HL-60 (cell line): Measurements from ENCODE around the gene VAT1.

Source experiments
- CTCF ChIP-seq: IDR thresholded peaks from one replicate; pipeline ENCODE4 v1.5.1; 2011; ENCODE audit warnings: low read length, control low read depth, inconsistent platforms; ENCODE audit not compliant: insufficient read depth
- GABPA ChIP-seq: IDR thresholded peaks from 2 replicates; pipeline ENCODE4 v1.6.1; 2012; ENCODE audit warnings: low read depth
- POLR2AphosphoS5 ChIP-seq: IDR thresholded peaks from 2 replicates; pipeline ENCODE4 v1.6.1; 2012; ENCODE audit warnings: low read depth
- TF ChIP-seq, protein P1 (sequence below): IDR thresholded peaks from 2 replicates; pipeline ENCODE4 v1.6.1; 2012; ENCODE audit warnings: low read depth; ENCODE audit not compliant: insufficient replicate concordance

DNA sequence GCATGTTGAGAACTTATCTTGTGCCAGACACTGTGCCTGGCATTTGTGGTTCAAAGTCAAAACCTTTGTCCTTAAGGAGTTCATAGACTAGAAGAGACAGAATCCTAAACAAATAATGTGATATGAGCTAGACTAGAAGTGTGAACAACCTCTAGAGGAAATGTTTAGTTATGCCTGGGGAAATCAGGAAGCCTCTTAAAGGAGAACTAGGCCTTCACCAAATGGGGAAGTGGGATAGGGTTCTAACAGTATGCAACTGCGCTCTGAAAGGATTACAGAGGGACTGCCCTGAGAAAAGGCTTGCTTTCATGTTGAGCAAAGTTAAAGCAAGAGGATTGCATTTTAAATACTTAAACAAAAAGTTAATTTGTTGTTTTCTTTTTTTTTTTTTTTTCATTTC, 37.0 kb downstream of the VAT1 start:
- no peak for TF ChIP-seq CTCF
- TF ChIP-seq GABPA = no peak
- peak; percentile 19; the same call in 1 of the 2 replicates for TF ChIP-seq POLR2AphosphoS5
- TF ChIP-seq, protein P1, sequence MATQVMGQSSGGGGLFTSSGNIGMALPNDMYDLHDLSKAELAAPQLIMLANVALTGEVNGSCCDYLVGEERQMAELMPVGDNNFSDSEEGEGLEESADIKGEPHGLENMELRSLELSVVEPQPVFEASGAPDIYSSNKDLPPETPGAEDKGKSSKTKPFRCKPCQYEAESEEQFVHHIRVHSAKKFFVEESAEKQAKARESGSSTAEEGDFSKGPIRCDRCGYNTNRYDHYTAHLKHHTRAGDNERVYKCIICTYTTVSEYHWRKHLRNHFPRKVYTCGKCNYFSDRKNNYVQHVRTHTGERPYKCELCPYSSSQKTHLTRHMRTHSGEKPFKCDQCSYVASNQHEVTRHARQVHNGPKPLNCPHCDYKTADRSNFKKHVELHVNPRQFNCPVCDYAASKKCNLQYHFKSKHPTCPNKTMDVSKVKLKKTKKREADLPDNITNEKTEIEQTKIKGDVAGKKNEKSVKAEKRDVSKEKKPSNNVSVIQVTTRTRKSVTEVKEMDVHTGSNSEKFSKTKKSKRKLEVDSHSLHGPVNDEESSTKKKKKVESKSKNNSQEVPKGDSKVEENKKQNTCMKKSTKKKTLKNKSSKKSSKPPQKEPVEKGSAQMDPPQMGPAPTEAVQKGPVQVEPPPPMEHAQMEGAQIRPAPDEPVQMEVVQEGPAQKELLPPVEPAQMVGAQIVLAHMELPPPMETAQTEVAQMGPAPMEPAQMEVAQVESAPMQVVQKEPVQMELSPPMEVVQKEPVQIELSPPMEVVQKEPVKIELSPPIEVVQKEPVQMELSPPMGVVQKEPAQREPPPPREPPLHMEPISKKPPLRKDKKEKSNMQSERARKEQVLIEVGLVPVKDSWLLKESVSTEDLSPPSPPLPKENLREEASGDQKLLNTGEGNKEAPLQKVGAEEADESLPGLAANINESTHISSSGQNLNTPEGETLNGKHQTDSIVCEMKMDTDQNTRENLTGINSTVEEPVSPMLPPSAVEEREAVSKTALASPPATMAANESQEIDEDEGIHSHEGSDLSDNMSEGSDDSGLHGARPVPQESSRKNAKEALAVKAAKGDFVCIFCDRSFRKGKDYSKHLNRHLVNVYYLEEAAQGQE = no peak
